Cerebellar cortex (tissue), 1 donor: ENCODE data around the gene CD19.
"Not testable (repeated sequence)": the region's sequence is repeated elsewhere in the genome, so short reads cannot be mapped to it uniquely, and the experiment has no call there.

Source experiments
- DNase-seq: peaks from one replicate; pipeline ENCODE4 v3.0.0-alpha.2; 2015; ENCODE audit warnings: low spot score

Gene CD19

DNA sequence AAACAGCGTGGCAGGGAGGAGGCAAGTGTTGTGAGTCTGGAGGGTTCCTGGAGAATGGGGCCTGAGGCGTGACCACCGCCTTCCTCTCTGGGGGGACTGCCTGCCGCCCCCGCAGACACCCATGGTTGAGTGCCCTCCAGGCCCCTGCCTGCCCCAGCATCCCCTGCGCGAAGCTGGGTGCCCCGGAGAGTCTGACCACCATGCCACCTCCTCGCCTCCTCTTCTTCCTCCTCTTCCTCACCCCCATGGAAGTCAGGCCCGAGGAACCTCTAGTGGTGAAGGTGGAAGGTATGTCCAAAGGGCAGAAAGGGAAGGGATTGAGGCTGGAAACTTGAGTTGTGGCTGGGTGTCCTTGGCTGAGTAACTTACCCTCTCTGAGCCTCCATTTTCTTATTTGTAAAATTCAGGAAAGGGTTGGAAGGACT lies at the start of gene CD19:
Gene CD19 (plus strand): TSS at position 171 of the 425 bp plus-strand sequence. CDS start 30 bp downstream, at position 201.
- no peak for DNase-seq

DNA sequence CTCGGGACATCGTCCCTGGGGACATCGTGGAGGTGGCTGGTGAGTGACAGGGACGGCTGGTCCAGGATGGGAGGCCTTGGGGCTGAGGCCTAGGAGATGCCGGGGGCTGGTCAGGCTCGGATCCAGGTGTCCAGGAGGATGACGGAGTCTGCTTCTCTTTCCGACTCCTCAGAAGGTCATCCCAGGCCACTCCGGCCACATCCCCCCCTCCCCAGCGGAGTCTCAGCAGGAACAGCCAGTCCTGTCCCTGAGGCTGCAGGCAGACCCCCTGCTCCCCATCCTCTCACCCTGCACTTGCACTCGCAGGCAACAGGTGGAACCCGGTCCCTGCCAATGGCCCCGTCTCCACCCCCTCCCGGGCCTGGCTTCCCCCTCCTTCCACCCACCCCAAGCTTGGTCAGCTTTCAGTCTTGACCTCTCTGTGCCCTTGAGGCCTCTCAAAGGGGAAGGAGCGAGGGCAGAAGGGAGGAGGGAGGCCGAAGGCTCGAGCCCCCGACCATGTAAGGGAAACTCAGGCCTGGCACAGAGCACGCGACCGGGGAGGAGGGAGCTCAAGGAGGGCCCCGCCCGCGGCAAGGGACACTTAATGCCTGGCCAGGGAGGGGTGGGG lies 49.1 kb upstream of the CD19 start:
- DNase-seq = no peak

DNA sequence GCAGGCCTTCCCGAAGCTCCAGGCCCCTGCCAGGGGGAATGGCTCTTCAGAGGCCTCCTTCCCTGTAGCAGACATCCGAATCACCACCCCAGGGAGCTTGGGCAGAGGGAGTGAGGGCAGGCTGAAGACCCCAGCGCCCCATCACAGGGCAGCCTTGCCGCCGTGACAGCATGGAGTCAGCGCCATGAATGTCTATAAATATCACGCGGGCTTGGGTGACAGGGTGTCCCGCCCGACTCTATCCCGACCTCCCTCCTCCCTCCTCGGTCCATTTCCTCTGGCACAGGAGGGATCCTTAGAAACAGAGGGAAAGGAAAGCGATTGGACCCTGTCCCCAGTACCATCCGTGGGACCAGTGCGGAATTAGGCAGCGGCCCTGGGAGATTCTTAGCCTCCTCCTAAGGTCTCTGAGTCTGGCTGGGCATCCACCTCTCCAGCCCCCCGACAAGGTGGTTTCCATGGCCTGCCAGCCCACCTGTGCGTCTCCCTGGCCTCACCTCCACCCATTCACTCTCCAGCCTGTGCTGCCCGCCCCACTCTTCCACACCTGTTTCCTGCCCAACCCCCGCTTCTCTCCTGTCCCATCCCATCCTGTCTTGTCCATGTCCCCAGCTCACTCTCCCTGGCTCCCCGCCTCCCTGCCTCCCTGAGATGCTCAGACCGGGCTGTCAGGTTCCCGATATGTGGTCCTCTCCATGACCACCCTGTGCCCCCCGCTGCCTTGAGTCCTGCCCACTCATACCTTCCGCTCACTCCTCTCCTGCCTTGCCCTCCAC lies 48.4 kb upstream of the CD19 start:
- DNase-seq = no peak

DNA sequence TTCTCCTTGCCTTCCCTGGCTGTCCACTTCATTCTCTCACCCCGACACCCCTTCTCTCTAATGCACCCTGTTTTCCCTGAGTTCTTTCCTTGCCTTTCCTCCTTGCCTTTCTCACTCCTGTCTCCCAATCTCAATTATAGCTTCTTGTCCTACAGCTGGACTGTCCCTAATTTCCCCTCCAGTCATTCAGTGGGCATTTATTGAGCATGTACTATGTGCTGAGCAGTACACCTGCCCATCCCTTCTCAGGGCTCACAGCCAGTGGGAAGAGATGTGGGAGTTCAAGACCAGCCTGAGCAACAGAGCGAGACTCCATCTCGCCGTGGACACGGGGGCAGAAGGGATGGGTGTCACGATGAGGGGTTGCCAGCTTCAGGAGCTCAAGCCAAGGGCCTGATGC lies 47.7 kb upstream of the CD19 start:
- no peak for DNase-seq

DNA sequence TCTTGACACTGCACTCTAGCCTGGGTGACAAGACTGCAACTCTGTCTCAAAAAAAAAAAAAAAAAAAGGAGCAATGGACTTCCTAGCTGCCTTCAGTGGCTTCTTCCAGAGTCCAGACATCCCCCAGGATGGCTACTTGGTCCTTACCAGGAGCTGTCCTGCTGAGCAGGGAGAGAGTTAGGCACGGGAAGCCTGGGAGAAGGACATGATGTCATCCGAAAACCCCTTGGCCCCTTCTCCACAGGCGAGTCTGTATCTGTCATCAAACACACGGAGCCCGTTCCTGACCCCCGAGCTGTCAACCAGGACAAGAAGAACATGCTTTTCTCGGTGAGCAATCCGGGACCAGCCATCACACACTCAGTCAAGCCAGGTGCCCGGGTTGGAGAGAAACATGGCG lies 44.8 kb upstream of the CD19 start:
- no peak for DNase-seq

DNA sequence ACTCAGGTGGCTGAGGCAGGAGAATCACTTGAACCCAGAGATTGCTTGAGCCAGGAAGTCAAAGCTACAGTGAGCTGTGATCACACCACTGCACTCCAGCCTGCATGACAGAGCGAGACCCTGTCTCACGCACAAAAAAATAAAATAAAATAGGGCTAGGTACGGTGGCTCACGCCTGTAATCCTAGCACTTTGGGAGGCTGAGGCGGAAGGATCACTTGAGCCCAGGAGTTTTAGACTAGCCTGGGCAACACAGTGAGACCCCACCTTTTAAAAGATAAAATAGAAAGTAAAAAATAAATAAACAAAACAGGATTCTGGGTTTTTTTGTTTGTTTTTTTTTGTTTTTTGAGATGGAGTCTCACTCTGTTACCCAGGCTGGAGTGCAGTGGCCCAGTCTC lies 41.4 kb upstream of the CD19 start:
- DNase-seq = not testable (repeated sequence)

DNA sequence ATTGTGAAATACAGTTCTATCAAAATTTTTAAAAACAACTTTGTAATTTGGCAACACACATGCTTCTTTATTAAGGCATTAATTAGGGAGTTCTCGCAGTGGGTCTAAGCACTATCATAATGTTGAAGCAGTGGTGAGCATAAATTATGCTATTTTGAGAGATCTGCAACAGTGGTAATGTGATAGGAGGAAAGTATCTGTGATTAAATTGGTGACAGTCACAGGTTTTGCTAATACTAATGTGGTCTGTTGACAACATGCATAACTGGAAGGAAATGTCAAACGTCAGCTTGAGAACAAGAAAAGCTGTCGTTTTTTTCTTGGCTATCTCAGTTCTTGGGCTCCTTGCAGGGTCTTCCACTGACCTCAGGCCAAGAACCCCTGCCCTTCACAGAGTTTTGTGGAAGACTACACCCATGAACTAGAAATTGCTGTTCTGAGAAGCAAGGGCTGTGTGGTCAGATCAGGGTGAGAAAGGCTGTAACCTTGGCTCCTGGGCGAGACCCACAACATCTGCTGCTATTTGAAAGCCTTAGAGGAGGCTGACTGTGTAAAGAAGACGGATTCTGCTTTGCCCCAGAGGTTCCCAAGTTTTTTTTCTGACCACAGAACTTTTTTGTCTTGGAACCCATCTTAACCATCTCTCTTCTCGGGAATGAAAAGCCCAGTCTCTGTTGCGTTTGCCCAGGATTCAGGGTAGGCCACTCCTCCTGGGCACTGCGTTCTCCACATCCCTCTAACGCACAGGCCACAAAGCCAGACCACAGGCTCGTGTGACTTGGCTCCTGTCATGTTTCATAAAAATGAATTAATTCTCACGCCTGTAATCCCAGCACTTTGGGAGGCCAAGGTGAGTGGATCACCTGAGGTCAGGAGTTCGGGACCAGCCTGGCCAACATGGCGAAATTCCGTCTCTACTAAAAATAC lies 39.5 kb upstream of the CD19 start:
- DNase-seq = no peak

DNA sequence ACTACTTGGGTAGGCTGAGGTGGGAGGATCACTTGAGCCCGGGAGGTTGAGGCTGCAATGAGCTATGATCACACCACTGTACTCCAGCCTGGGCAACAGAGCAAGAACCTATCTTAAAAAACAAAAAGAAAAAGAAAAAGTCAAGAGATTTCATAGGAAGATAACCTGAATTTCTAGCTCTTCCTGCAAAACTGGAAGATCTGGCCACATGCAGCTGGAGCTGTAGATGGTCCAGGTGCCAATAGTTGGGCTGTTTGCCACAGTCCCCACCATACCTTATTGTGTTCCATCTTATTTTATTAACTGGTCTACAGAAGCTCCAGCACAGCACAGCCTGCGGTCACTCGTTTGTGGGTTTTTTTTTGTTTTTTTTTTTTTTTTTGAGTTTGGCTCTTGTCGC lies 38.5 kb upstream of the CD19 start:
- no peak for DNase-seq

DNA sequence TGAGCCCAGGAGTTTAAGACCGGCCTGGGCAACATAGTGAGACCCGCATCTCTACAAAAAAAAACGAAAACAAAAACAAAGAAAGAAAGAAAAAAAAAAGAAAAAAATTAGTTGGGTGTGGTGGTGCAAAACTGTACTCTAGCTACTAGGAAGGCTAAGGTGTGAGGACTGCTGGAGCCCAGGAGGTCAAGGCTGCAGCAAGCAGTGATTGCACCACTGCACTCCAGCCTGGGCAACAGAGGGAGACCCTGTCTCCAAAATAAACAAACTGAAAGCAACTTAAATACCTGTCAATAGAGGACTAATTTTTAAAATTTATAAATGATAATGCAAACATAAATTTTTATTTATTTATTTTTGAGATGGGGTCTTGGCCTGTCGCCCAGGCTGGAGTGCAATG lies 36.2 kb upstream of the CD19 start:
- DNase-seq = no peak

DNA sequence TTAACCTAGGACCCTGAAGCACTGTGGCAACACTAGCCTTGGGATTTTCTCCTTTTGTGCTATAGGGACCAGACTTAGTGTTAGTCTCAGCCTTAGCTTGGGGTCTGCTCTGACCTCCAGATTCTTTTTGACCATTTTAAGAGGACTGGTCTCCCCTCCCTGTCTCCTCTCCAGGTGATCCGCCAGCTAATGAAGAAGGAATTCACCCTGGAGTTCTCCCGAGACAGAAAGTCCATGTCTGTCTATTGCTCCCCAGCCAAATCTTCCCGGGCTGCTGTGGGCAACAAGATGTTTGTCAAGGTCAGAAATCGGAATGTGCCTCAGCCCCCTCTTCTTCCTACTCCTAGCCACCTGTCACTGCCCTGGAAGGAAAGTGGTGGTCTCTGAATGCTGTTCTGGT lies 33.9 kb upstream of the CD19 start:
- no peak for DNase-seq

DNA sequence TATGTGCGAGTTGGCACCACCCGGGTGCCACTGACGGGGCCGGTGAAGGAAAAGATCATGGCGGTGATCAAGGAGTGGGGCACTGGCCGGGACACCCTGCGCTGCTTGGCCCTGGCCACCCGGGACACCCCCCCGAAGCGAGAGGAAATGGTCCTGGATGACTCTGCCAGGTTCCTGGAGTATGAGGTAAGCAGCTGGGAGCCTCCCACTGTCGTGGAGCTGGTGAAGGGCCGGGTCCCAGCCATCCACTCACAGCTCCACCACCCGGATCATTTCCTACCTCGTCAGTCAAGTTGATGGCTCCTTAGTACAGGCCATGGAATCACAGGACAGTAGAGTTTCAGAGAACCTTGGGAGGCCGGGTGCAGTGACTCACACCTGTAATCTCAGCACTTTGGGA lies 33.5 kb upstream of the CD19 start:
- DNase-seq = no peak

DNA sequence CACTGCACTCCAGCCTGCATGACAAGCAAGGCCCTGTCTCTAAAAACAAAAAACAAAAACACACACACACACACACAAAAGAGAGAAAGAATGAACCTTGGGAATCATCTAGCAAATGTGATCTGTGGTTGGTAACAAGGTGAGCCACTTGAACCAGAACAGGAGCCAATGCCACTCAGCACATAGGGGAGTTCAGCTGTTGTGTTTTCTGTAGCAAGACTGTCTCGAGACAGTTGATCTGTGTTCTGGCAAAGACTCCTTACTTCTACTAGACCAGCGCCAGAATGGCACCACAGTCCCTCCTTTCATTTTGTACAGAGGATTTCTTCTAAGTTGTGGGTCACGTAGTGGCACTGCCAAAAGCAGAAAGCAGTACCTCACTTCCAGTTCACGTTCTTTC lies 32.8 kb upstream of the CD19 start:
- no peak for DNase-seq

DNA sequence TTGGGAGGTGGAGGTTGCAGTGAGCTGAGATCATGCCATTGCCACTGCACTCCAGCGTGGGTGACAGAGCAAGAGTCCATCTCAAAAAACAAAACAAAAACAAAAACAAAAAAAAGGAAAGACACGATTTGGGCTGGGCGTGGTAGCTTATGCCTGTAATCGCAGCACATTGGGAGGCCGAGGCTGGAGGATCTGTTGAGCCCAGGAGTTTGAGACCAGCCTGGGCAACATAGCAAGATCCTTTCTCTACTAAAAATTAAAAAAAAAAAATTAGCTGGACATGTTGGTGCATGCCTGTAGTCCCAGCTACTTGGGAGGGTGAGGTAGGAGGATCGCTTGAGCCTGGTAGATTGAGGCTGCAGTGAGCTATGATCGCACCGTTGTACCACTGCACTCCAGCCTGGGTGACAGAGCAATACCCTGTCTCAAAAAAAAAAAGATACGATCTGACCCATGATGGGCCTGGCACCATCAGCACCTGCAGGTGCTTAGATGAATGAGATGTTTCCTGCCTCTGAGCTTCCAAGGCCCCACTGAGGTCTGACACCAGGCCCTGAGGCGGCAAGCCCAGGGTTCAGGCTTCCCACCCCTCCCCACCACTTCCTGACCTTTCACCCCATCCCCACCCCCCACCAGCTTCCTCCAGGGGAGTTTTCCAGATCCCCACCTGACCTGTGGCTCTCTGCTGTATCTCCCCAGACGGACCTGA lies 31.7 kb upstream of the CD19 start:
- no peak for DNase-seq

DNA sequence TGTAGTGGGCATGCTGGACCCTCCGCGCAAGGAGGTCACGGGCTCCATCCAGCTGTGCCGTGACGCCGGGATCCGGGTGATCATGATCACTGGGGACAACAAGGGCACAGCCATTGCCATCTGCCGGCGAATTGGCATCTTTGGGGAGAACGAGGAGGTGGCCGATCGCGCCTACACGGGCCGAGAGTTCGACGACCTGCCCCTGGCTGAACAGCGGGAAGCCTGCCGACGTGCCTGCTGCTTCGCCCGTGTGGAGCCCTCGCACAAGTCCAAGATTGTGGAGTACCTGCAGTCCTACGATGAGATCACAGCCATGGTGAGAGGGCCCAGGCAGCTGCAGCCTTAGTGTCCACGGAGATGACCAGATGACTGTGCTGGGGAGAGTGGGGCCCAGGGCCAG lies 31.2 kb upstream of the CD19 start:
- DNase-seq = no peak

DNA sequence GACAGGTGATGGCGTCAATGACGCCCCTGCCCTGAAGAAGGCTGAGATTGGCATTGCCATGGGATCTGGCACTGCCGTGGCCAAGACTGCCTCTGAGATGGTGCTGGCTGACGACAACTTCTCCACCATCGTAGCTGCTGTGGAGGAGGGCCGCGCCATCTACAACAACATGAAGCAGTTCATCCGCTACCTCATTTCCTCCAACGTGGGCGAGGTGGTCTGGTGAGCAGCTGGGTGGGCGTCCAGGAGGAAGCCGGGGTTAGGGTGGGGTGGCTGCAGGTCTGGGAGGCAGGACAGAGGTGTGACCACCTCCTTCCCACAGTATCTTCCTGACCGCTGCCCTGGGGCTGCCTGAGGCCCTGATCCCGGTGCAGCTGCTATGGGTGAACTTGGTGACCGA lies 29.9 kb upstream of the CD19 start:
- no peak for DNase-seq

DNA sequence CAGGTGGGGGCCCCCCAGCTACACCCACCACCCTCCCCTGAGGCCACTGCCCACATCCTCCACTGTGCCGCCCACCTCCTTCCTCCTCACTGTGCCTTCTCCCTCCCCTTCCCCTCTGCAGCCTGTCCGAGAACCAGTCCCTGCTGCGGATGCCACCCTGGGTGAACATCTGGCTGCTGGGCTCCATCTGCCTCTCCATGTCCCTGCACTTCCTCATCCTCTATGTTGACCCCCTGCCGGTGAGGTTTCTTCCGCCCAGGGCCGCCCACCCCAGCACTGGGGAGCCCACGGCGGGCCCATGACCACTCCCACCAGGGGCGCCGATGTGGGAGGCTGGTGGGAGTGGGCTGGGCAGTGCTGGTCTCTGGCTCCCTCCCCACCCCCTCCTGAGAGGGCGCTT lies 28.9 kb upstream of the CD19 start:
- DNase-seq = no peak

DNA sequence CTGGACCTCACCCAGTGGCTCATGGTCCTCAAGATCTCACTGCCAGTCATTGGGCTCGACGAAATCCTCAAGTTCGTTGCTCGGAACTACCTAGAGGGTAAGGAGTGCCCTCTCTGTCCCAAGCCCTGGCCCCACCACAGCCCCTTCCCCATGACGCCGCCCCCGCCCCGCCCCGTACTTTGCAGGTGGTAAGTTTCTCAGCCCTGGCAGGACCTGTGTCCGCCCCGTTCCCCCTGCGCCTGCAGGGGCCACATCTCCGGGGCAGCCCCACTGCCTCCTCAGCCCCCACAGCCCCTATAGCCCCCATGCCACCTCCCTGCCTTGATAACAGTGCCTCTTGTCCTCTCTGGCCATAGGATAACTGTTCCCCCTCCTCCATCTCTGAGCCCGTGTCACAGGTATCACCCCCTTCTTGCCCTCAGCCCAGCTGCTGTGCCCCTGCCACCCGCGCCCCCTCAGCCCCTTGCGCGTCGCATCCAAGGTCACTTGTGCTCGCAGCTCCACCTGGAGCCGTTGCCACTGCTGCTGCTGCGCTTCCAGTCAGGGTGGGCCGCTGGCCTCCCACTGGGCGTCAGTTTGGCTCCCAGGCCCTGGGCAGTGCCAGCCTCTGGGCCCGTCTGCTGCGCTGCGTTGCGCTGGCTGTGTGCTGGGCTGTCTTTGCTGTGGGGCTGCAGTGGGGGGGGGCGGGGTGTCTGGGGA lies 28.3 kb upstream of the CD19 start:
- DNase-seq = no peak

DNA sequence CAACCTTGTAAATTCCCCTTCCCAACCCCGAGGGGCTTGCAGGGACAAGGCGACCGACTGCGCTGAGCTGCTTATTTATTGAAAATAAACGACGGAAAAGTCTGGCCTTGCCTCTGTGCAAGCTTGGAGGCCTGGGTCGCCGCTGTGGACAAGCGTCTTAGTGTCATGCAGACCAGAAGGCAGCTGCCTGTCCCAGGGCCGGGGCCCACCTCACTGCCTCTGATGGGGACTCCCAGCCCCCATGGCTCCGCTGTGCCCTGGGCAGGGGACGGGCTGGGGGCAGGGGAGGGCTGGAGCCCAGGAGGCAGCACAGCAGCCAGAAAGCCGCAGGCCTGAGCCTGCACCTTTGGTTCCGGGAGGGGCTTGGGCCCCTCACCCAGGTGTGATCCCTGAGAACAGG lies 27.4 kb upstream of the CD19 start:
- DNase-seq = no peak

DNA sequence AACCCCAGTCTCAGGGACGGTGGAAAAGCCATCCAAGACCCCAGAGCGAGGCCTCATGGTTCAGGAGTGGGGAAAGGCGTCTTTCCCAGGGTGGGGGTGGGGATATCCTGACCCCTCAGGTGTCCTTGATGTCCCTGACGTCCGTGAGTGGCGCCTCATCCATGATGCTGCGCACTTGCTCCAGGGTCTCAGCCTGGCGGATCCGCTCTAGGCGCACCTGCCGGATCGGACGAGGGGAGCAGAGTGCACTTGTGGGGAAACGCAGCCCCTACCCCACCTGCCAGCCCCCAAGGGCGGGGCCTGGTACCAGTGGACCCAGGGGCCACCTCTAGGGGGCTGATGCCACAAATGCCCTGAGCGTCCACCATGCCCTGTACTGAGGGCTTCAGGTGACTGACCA lies 26.9 kb upstream of the CD19 start:
- DNase-seq = no peak

DNA sequence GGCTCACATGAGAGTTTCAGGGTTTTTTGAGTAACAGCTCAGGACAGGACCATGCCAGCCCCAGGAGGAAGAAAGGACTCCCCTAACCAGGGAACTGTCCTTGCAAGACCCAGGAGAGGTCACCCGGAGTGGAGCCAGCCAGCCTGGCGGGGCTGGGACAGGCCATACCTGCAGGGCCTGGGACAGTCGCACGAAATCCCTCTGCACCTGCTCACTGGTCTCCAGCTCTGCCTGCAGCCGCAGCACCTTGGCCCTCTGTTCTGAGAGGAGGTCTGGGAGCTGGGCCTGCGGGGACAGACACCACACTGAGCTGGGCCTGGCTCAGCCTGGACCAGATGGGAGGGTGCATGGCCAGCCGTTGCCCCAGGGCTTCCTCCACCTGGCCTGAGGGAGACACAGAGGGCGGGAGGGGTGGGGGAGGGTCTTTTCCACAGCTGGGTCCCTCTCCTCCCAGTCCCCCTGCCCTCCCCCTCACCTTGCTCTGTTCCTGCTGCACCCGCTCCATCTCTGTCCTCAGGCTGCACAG lies 26.5 kb upstream of the CD19 start:
- DNase-seq = no peak

DNA sequence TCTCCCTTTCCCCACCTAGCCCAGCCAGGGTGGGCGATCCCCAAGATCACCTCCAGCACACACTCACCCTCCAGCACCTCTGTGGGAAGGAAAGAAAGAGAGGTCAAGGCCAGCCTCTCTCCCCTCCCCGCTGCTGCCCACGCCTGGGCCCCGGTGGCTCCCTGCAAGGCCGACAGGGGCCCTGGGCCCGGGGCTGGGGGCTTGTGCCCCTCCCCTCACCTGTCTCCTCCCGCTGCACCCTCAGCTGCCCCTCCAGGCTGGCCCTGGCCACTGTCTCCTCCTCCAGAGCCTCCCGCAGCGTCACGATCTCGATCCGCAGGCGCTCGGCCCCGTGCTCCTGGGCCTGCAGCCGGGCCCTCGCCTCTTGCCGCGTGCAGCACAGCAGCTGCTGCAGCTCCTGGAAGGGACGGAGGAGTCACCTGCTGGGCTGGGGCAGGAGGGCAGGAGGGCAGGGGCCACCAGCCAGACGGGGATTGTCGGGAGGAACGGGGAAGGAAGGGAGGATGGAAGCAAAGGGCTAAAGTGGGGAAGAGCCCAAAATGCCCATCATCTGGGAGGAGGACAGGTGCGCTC lies 25.9 kb upstream of the CD19 start:
- DNase-seq = no peak
